Transverse colon (tissue), 4 donors: Measurements from ENCODE around the gene DDX42.

ENCODE experiments used
- CTCF ChIP-seq, 5 experiments: fragments of 200-600 bp in 3 of 5; fragments of 450-650 bp in 2 of 5; sonication (generic) in 3 of 5; IDR thresholded peaks; 1 replicate in 2 of 5; 2 replicates in 3 of 5; pipeline ENCODE4 v1.5.1; 2016 to 2017; ENCODE audit warnings: antibody characterized with exemption in 5 of 5, inconsistent platforms in 3 of 5, mild to moderate bottlenecking in 2 of 5, moderate library complexity in 1 of 5
- POLR2AphosphoS5 ChIP-seq, 3 donors: sonication (generic); formaldehyde crosslinking; IDR thresholded peaks; one replicate each; pipeline ENCODE4 v1.6.1; 2016; ENCODE audit warnings: antibody characterized with exemption in 3 of 3

- no peak for TF ChIP-seq CTCF (IDR thresholded peaks at IDR 0.05)
- no peak for TF ChIP-seq POLR2AphosphoS5 (IDR thresholded peaks at IDR 0.05)
Measured at GRCh38 chr17:63786971-63787711, 13.2 kb downstream of the DDX42 start.
